GM19372 (cell line): Measurements from ENCODE around the gene NBEA.
"Not testable (repeated sequence)": the region's sequence is repeated elsewhere in the genome, so short reads cannot be mapped to it uniquely, and the experiment has no call there.

Experiments
- ATAC-seq: cut with Tn5 transposase; IDR thresholded peaks from one replicate; pipeline ENCODE4 v1.9.1; 2021; ENCODE audit warnings: mild to moderate bottlenecking, low read depth, moderate library complexity; ENCODE audit not compliant: unreplicated experiment

The NBEA gene

GRCh38 chr13:35354285-35354684, 412.2 kb downstream of the NBEA start:
- ATAC-seq = no peak

- no peak for ATAC-seq
Measured at GRCh38 chr13:35354882-35355281, 412.8 kb downstream of the NBEA start.

- ATAC-seq = no peak
Measured at GRCh38 chr13:35356572-35356971, 414.5 kb downstream of the NBEA start.

- ATAC-seq = no peak
Measured at GRCh38 chr13:35365883-35366282, 423.8 kb downstream of the NBEA start.

- no peak for ATAC-seq
Measured at GRCh38 chr13:35367586-35367985, 425.5 kb downstream of the NBEA start.

GRCh38 chr13:35378939-35379338, 436.9 kb downstream of the NBEA start:
- no peak for ATAC-seq

- ATAC-seq = no peak
Measured at GRCh38 chr13:35379663-35380062, 437.6 kb downstream of the NBEA start.

- no peak for ATAC-seq
Measured at GRCh38 chr13:35387682-35388250, 445.7 kb downstream of the NBEA start.

- ATAC-seq = no peak
Measured at GRCh38 chr13:35388441-35389355, 446.6 kb downstream of the NBEA start.

- ATAC-seq = no peak
Measured at GRCh38 chr13:35389535-35389934, 447.5 kb downstream of the NBEA start.

- no peak for ATAC-seq
Measured at GRCh38 chr13:35392768-35393167, 450.7 kb downstream of the NBEA start.

- ATAC-seq = no peak
Measured at GRCh38 chr13:35393886-35394285, 451.8 kb downstream of the NBEA start.

GRCh38 chr13:35408285-35408684, 466.2 kb downstream of the NBEA start:
- not testable (repeated sequence) for ATAC-seq

GRCh38 chr13:35411059-35411744, 469.1 kb downstream of the NBEA start:
- no peak for ATAC-seq

GRCh38 chr13:35448465-35448864, 506.4 kb downstream of the NBEA start:
- no peak for ATAC-seq

GRCh38 chr13:35449821-35450220, 507.8 kb downstream of the NBEA start:
- ATAC-seq = no peak

GRCh38 chr13:35455022-35455421, 513.0 kb downstream of the NBEA start:
- ATAC-seq = no peak

- no peak for ATAC-seq
Measured at GRCh38 chr13:35457258-35457657, 515.2 kb downstream of the NBEA start.

- ATAC-seq = no peak
Measured at GRCh38 chr13:35460061-35460460, 518.0 kb downstream of the NBEA start.

- ATAC-seq = no peak
Measured at GRCh38 chr13:35465371-35465770, 523.3 kb downstream of the NBEA start.

GRCh38 chr13:35468195-35468594, 526.1 kb downstream of the NBEA start:
- no peak for ATAC-seq
